SK-N-SH (cell line): Measurements from ENCODE around the gene TFCP2L1. TPM values are rescaled to one million over a fixed set of nuclear protein-coding genes. Genes with fewer than 3 reads are reported as not detected.

Experiments used
- CTCF ChIA-PET: fragments of 300-600, 350-600 bp; formaldehyde crosslinking; extraction: SDS; loops from one replicate; lab custom pipeline; 2021; lab: Yijun Ruan, JAX
- POLR2A ChIA-PET: fragments of 350-600 bp; sonication (Branson Sonifier 250); formaldehyde crosslinking; extraction: SDS; loops from one replicate; lab custom pipeline; 2020; ENCODE audit warnings: antibody characterized with exemption, inconsistent platforms; lab: Yijun Ruan, JAX
- DNase-seq: peaks from one replicate; pipeline ENCODE4 v3.0.0; 2012
- H2AFZ ChIP-seq: fragments of 200-600 bp; sonication (generic); 2 replicates; pipeline ENCODE4 v1.8.1; 2016; ENCODE audit warnings: antibody characterized with exemption, mild to moderate bottlenecking, low read depth
- H3F3A ChIP-seq: fragments of 200-600 bp; sonication (generic); replicated peaks from 2 replicates; pipeline ENCODE3; 2016; ENCODE audit warnings: antibody characterized with exemption, mild to moderate bottlenecking; ENCODE audit not compliant: insufficient read depth
- H3K27ac ChIP-seq, 2 experiments: fragments of 200-500 bp in 1 of 2; fragments of 200-600 bp in 1 of 2; sonication (Bioruptor generic) in 1 of 2; sonication (generic), shearing (Covaris generic) in 1 of 2; 2 replicates each; pipeline versions ENCODE4 v1.5.1 to v1.6.1; 2014 to 2016; ENCODE audit warnings: low read depth in 2 of 2, inconsistent platforms in 1 of 2, low read length in 1 of 2, mild to moderate bottlenecking in 1 of 2, mixed read lengths in 1 of 2
- H3K27me3 ChIP-seq: fragments of 200-600 bp; sonication (generic), shearing (Covaris generic); 2 replicates; pipeline ENCODE4 v1.6.1; 2016; ENCODE audit warnings: mixed run types; ENCODE audit not compliant: insufficient read depth
- H3K36me3 ChIP-seq, 2 experiments: fragments of 200-500 bp in 1 of 2; fragments of 200-600 bp in 1 of 2; sonication (Bioruptor generic) in 1 of 2; sonication (generic) in 1 of 2; replicated peaks in 1 of 2; 2 replicates each; pipeline versions ENCODE3 to v1.5.1; 2014 to 2016; ENCODE audit warnings: low read length in 1 of 2, mild to moderate bottlenecking in 1 of 2; ENCODE audit not compliant: insufficient read depth in 2 of 2, control insufficient read depth in 1 of 2
- H3K4me1 ChIP-seq, 2 experiments: fragments of 200-500 bp in 1 of 2; fragments of 200-600 bp in 1 of 2; sonication (Bioruptor generic) in 1 of 2; sonication (generic), shearing (Covaris generic) in 1 of 2; 2 replicates each; pipeline versions ENCODE4 v1.5.1 to v1.6.1; 2014 to 2016; ENCODE audit warnings: low read depth in 1 of 2, low read length in 1 of 2, mixed run types in 1 of 2; ENCODE audit not compliant: insufficient read depth in 2 of 2, control insufficient read depth in 1 of 2
- H3K4me2 ChIP-seq: fragments of 200-600 bp; sonication (generic), shearing (Covaris generic); 2 replicates; pipeline ENCODE4 v1.6.1; 2017; ENCODE audit warnings: mixed run types
- H3K4me3 ChIP-seq, 2 experiments: fragments of 200-500 bp in 1 of 2; fragments of 200-600 bp in 1 of 2; sonication (Bioruptor generic) in 1 of 2; sonication (generic), shearing (Covaris generic) in 1 of 2; 2 replicates each; pipeline versions ENCODE4 v1.5.1 to v1.8.1; 2014 to 2016; ENCODE audit warnings: low read depth in 2 of 2, inconsistent platforms in 1 of 2, low read length in 1 of 2, mild to moderate bottlenecking in 1 of 2, mixed read lengths in 1 of 2, moderate library complexity in 1 of 2
- H3K79me2 ChIP-seq: fragments of 200-600 bp; sonication (generic); 2 replicates; pipeline ENCODE4 v1.8.1; 2017; ENCODE audit warnings: mild to moderate bottlenecking; ENCODE audit not compliant: insufficient read depth
- H3K9ac ChIP-seq: fragments of 200-600 bp; sonication (generic); 2 replicates; pipeline ENCODE4 v1.6.1; 2017; ENCODE audit warnings: mixed run types
- H3K9me2 ChIP-seq: fragments of 200-600 bp; sonication (generic); 2 replicates; pipeline ENCODE4 v1.6.1; 2017; ENCODE audit warnings: mixed run types
- H3K9me3 ChIP-seq: fragments of 200-600 bp; sonication (generic); 2 replicates; pipeline ENCODE4 v1.6.1; 2017; ENCODE audit warnings: mixed run types, mild to moderate bottlenecking, moderate library complexity
- H4K20me1 ChIP-seq: fragments of 200-600 bp; sonication (generic); 2 replicates; pipeline ENCODE4 v1.6.1; 2017; ENCODE audit warnings: mild to moderate bottlenecking, mixed run types; ENCODE audit not compliant: insufficient read depth
- CHD2 ChIP-seq: fragments of 150-350 bp; IDR thresholded peaks from 2 replicates; pipeline ENCODE4 v1.6.1; 2018; ENCODE audit warnings: low read length; ENCODE audit not compliant: partially characterized antibody
- CTCF ChIP-seq: fragments of 200-600 bp; sonication (generic); IDR thresholded peaks from 2 replicates; pipeline ENCODE4 v1.6.1; 2017; ENCODE audit warnings: antibody characterized with exemption, mild to moderate bottlenecking, moderate library complexity
- ELF1 ChIP-seq: IDR thresholded peaks from 2 replicates; pipeline ENCODE4 v1.4.0; 2012
- EP300 ChIP-seq, 2 experiments: IDR thresholded peaks; 2 replicates each; pipeline versions ENCODE4 v1.4.0 to v1.6.1; 2012; ENCODE audit warnings: borderline replicate concordance in 1 of 2, low read depth in 1 of 2, low read length in 1 of 2
- EZH2phosphoT487 ChIP-seq: fragments of 200-600 bp; sonication (generic); IDR thresholded peaks from 2 replicates; pipeline ENCODE4 v1.6.1; 2017; ENCODE audit warnings: low read depth, mixed run types, mild to moderate bottlenecking, antibody characterized with exemption, moderate library complexity, borderline replicate concordance
- FOXM1 ChIP-seq: IDR thresholded peaks from 2 replicates; pipeline ENCODE4 v1.4.0; 2012; ENCODE audit warnings: low read depth, mild to moderate bottlenecking
- GATA2 ChIP-seq: sonication (generic); formaldehyde crosslinking; IDR thresholded peaks from 2 replicates; pipeline ENCODE4 v1.5.0; 2020; ENCODE audit warnings: mild to moderate bottlenecking, missing genetic modification reagents
- MEF2A ChIP-seq: IDR thresholded peaks from 2 replicates; pipeline ENCODE4 v1.4.0; 2012; ENCODE audit warnings: low read depth, borderline replicate concordance
- NFIC ChIP-seq: IDR thresholded peaks from 2 replicates; pipeline ENCODE4 v1.4.0; 2012; ENCODE audit warnings: borderline replicate concordance
- REST ChIP-seq: IDR thresholded peaks from 2 replicates; pipeline ENCODE4 v1.6.1; 2012; ENCODE audit warnings: mild to moderate bottlenecking, low read depth, low read length, moderate library complexity
- TAF1 ChIP-seq: IDR thresholded peaks from 2 replicates; pipeline ENCODE4 v1.6.1; 2012; ENCODE audit warnings: low read depth, mild to moderate bottlenecking, low read length, moderate library complexity, borderline replicate concordance
- TCF12 ChIP-seq: IDR thresholded peaks from 2 replicates; pipeline ENCODE4 v1.4.0; 2012
- TEAD4 ChIP-seq: IDR thresholded peaks from 2 replicates; pipeline ENCODE4 v1.4.0; 2012; ENCODE audit warnings: mild to moderate bottlenecking, borderline replicate concordance; ENCODE audit not compliant: insufficient read depth
- YY1 ChIP-seq: IDR thresholded peaks from 2 replicates; pipeline ENCODE4 v1.4.0; 2012; ENCODE audit warnings: low read depth, mild to moderate bottlenecking
- WGBS: methylation state at CpG from one replicate; pipeline ENCODE4 v1.1.6; 2017; ENCODE audit warnings: low lambda C conversion rate; 5-methylcytosine and 5-hydroxymethylcytosine counted together
- polyA plus RNA-seq, 3 experiments: library from polyadenylated mRNA; depleted of rRNA; stranded (reverse); fragments of >200 nt; gene quantifications; 2 replicates each; pipeline ENCODE4 v1.2.3, GENCODE V29; 2012
- TF ChIP-seq, protein P1 (sequence below): IDR thresholded peaks from 2 replicates; pipeline ENCODE4; 2012

Gene TFCP2L1
- polyA plus RNA-seq, 1 of the 3 experiments (the other 2 are of a cell fraction): not detected

DNA sequence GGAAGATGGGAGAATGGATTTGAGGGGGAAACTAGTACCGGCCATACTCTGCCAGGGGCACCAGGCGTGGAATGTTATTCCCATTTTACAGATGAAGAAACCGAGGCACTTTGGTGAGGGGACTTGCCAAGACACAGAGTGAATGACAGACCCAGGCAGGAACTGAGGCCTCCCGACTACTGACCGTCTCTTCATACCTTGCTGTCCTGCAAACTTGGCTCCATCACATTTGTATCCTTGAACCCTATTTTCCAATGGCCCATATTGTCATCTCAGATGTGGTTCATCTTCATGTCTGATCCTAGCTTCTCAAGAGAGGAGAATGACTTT lies 6.2 kb upstream of the TFCP2L1 start:
- H3K9me3 ChIP-seq: no peaks in the 10 kb centered on the region
- WGBS: 67% methylated on average over 5 of the region's 5 CpGs
- H3K36me3 ChIP-seq: no peaks in the 10 kb centered on the region
- no peaks in the 10 kb centered on the region for H3K9me2 ChIP-seq
- H3K4me2 ChIP-seq: no peak overlapping the region
- H3K4me1 ChIP-seq: no peaks in the 10 kb centered on the region
- no peaks in the 10 kb centered on the region for H4K20me1 ChIP-seq
- H3K79me2 ChIP-seq: no peaks in the 10 kb centered on the region
- no peak overlapping the region for H3K9ac ChIP-seq
- no peak overlapping the region for H3K27ac ChIP-seq
- TF ChIP-seq EZH2phosphoT487: no peak
- TF ChIP-seq CTCF: no peak
- TF ChIP-seq CHD2: no peak
- TF ChIP-seq YY1: no peak
- TF ChIP-seq, protein P1, sequence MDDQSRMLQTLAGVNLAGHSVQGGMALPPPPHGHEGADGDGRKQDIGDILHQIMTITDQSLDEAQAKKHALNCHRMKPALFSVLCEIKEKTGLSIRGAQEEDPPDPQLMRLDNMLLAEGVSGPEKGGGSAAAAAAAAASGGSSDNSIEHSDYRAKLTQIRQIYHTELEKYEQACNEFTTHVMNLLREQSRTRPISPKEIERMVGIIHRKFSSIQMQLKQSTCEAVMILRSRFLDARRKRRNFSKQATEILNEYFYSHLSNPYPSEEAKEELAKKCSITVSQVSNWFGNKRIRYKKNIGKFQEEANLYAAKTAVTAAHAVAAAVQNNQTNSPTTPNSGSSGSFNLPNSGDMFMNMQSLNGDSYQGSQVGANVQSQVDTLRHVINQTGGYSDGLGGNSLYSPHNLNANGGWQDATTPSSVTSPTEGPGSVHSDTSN: no peak
- no peak for TF ChIP-seq TCF12
- no peak for TF ChIP-seq TEAD4
- TF ChIP-seq REST: no peak
- no peak for TF ChIP-seq EP300 (IDR thresholded peaks at IDR 0.05; ENCODE audit: borderline replicate concordance in 1 of 2, low read depth in 1 of 2, low read length in 1 of 2)
- no peak for TF ChIP-seq GATA2 (CRISPR knock-in tag)
- no peak for TF ChIP-seq NFIC
- TF ChIP-seq MEF2A: no peak
- no peak for TF ChIP-seq TAF1
- TF ChIP-seq ELF1: no peak
- no peak for TF ChIP-seq FOXM1
- no peak for DNase-seq
- H2AFZ ChIP-seq: no peak overlapping the region
- H3K4me3 ChIP-seq: no peak overlapping the region
- peaks cover 1% of the 10 kb centered on the region; the same call in 1 of the 2 replicates for H3K27me3 ChIP-seq
- CTCF ChIA-PET: no interaction called here
- no peaks in the 10 kb centered on the region for H3F3A ChIP-seq
- POLR2A ChIA-PET: no interaction called here
